K562 (cell line): ENCODE data around the gene IGSF3. TPM values are rescaled to one million over a fixed set of nuclear protein-coding genes. Genes with fewer than 3 reads are reported as not detected.

ENCODE experiments used
- CHCHD3 ChIP-seq: fragments of 250-450 bp; sonication (Bioruptor Pico); IDR thresholded peaks from 2 replicates; pipeline ENCODE4 v2.1.2; 2022; ENCODE audit warnings: mild to moderate bottlenecking
- DDX20 ChIP-seq: fragments of 450-650 bp; IDR thresholded peaks from 2 replicates; pipeline ENCODE4 v1.6.1; 2016; ENCODE audit warnings: missing genetic modification characterization, low read depth, mild to moderate bottlenecking, missing compliant biosample characterization, moderate library complexity
- E4F1 ChIP-seq: fragments of 250-450 bp; sonication (Bioruptor Pico); IDR thresholded peaks from 2 replicates; pipeline ENCODE4 v1.5.0; 2021; ENCODE audit warnings: mild to moderate bottlenecking, borderline replicate concordance
- GMEB1 ChIP-seq: fragments of 250-450 bp; sonication (Bioruptor Pico); IDR thresholded peaks from 2 replicates; pipeline ENCODE4 v1.4.0; 2020; ENCODE audit warnings: mild to moderate bottlenecking
- HMGXB4 ChIP-seq: sonication (generic); formaldehyde crosslinking; IDR thresholded peaks from 2 replicates; pipeline ENCODE4 v1.8.1; 2023; ENCODE audit warnings: mild to moderate bottlenecking, missing genetic modification reagents
- ID3 ChIP-seq, 2 experiments: fragments of 250-450 bp in 1 of 2; fragments of 450-650 bp in 1 of 2; sonication (Bioruptor Pico) in 1 of 2; IDR thresholded peaks; 2 replicates each; pipeline versions ENCODE4 v1.6.1 to v1.8.0; 2016 to 2021; ENCODE audit warnings: mild to moderate bottlenecking in 2 of 2, moderate library complexity in 2 of 2, missing compliant biosample characterization in 1 of 2, missing genetic modification characterization in 1 of 2
- KDM1A ChIP-seq, 2 experiments: fragments of 450-650 bp; IDR thresholded peaks; 2 replicates each; pipeline ENCODE4 v1.6.1; 2016; ENCODE audit warnings: mild to moderate bottlenecking in 2 of 2
- KLF13 ChIP-seq: fragments of 450-650 bp; IDR thresholded peaks from 2 replicates; pipeline ENCODE4 v1.6.1; 2016; ENCODE audit warnings: missing genetic modification characterization, low read depth, mild to moderate bottlenecking, missing compliant biosample characterization, moderate library complexity, borderline replicate concordance
- NCOA4 ChIP-seq: fragments of 450-650 bp; IDR thresholded peaks from 2 replicates; pipeline ENCODE4 v1.6.1; 2018; ENCODE audit warnings: mild to moderate bottlenecking; ENCODE audit not compliant: partially characterized antibody
- RREB1 ChIP-seq: fragments of 250-450 bp; sonication (Bioruptor Pico); IDR thresholded peaks from 2 replicates; pipeline ENCODE4 v1.4.0; 2020
- ZNF274 ChIP-seq: IDR thresholded peaks from 2 replicates; pipeline ENCODE4 v1.6.1; 2011; ENCODE audit warnings: low read depth, mild to moderate bottlenecking, low read length, moderate library complexity, borderline replicate concordance
- polyA plus RNA-seq, 8 experiments: library from polyadenylated mRNA; depleted of rRNA in 4 of 8; stranded (reverse) in 5 of 8; unstranded in 3 of 8; fragments of >200 nt; fragmentation: Nextera tagmentation in 2 of 8; fragmentation: Illumina TruSeq in 1 of 8; extraction: Ambion mirVana in 2 of 8; extraction: Trizol in 1 of 8; gene quantifications; 2 replicates each; pipeline versions ENCODE4 v1.2.1 to v1.2.3, GENCODE V29; 2011 to 2014; ENCODE audit warnings: inconsistent platforms in 1 of 8, missing spikeins in 1 of 8
- total RNA-seq, 7 experiments: library from RNA; depleted of rRNA in 6 of 7; stranded (reverse); fragments of >200 nt in 6 of 7; fragmentation: Illumina TruSeq in 2 of 7; extraction: Trizol in 2 of 7; gene quantifications; 2 replicates each; pipeline versions ENCODE4 v1.2.1 to v1.2.3, GENCODE V29; 2011 to 2021; ENCODE audit warnings: low replicate concordance in 1 of 7

IGSF3 gene
- total and polyA plus RNA-seq, 9 of the 15 experiments (the other 6 are each of a cell fraction or from before 2014, with no cell fraction given): 1.1 to 15.0 (median 8.3) TPM

- TF ChIP-seq RREB1 (CRISPR knock-in tag) (no peak), CHCHD3 (no peak), ID3 (CRISPR knock-in tag; IDR thresholded peaks at IDR 0.05) (no peak), ID3 (tag; IDR thresholded peaks at IDR 0.05) (peak; percentile 60), DDX20 (no peak), E4F1 (CRISPR knock-in tag) (no peak), ZNF274 (no peak), GMEB1 (no peak), HMGXB4 (no peak; the same call in 1 of the 2 replicates), KLF13 (tag) (no peak), NCOA4 (no peak), KDM1A (IDR thresholded peaks at IDR 0.05) (peak in 1 of 2 experiments; percentile 37; a peak in 1 of 4 replicates)
These were observed 12.5 kb upstream of the IGSF3 start (continued) for GRCh38 chr1:116679828-116680628.
